Activated naive CD8-positive, alpha-beta T cell treated with anti-CD3 and anti-CD28 coated beads for 36 hours (primary cell): ENCODE data around the gene GLOD5. TPM values are rescaled to one million over a fixed set of nuclear protein-coding genes. Genes with fewer than 3 reads are reported as not detected.
"Not testable (repeated sequence)": the region's sequence is repeated elsewhere in the genome, so short reads cannot be mapped to it uniquely, and the experiment has no call there.

Experiments used
- DNase-seq: peaks from one replicate; pipeline ENCODE4 v3.0.0; 2021
- H3K27ac Mint-ChIP-seq: one replicate; pipeline ENCODE4 v1.8.0; 2022; ENCODE audit warnings: mild to moderate bottlenecking, moderate library complexity, mixed read lengths
- H3K27me3 Mint-ChIP-seq: one replicate; pipeline ENCODE4 v1.8.0; 2022; ENCODE audit warnings: mild to moderate bottlenecking, mixed read lengths
- H3K36me3 Mint-ChIP-seq: one replicate; pipeline ENCODE4 v1.8.0; 2021; ENCODE audit warnings: mild to moderate bottlenecking, mixed read lengths
- H3K4me1 Mint-ChIP-seq: one replicate; pipeline ENCODE4 v1.8.0; 2021; ENCODE audit warnings: mixed read lengths
- H3K4me3 Mint-ChIP-seq: one replicate; pipeline ENCODE4 v1.8.0; 2022; ENCODE audit warnings: mild to moderate bottlenecking, moderate library complexity, mixed read lengths
- H3K9me3 Mint-ChIP-seq: one replicate; pipeline ENCODE4 v1.8.0; 2022; ENCODE audit warnings: mixed read lengths
- total RNA-seq, 2 experiments: library from RNA; stranded (reverse); gene quantifications; one replicate each; pipeline ENCODE4 v1.2.3, GENCODE V29; 2021

The GLOD5 gene
- total RNA-seq, 2 experiments from 2014 or later, result not detected

DNA sequence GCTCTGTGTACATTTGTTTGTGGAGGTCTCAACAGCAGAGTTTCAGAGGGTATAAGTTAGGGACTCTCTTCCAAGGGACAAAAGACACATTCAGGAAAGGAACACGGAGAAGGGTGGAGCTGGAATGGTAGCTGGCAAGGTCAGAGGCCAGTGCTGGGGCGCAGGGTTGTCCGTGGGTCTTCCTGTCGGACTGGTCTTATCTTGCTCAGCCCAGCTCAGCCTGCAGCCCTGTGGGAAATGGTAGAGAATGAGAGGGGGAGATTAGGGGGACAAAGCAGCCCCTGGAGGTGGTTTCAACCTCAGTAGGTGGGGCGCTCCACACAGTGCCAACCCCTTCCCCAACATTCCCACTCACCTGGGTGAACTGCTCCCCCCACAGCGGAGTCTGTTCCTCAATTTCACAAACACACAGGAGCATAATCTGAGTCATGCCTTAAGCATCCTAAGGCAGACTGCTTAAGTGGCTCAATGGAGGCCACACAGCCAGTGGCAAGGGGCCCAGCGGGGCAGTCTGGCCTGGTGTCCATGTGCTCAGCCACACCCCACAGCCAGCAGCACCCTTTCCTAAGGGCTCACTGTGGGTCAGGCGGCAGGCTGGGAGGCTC lies 33.5 kb downstream of the GLOD5 start:
- no peak overlapping the region for H3K27ac Mint-ChIP-seq
- no peak for DNase-seq
- H3K9me3 Mint-ChIP-seq, result no peaks in the 10 kb centered on the region
- H3K4me3 Mint-ChIP-seq, result no peak overlapping the region
- H3K4me1 Mint-ChIP-seq, result no peaks in the 10 kb centered on the region
- no peaks in the 10 kb centered on the region for H3K27me3 Mint-ChIP-seq
- H3K36me3 Mint-ChIP-seq, result no peaks in the 10 kb centered on the region

GRCh38 chrX:48798318-48798717 lies 36.8 kb downstream of the GLOD5 start:
- DNase-seq, result no peak
- no peaks in the 10 kb centered on the region for H3K27me3 Mint-ChIP-seq
- peaks cover 4% of the 10 kb centered on the region for H3K4me1 Mint-ChIP-seq
- H3K9me3 Mint-ChIP-seq, result no peaks in the 10 kb centered on the region
- H3K27ac Mint-ChIP-seq, result no peak overlapping the region
- peaks cover 2% of the 10 kb centered on the region for H3K36me3 Mint-ChIP-seq
- no peak overlapping the region for H3K4me3 Mint-ChIP-seq

DNA sequence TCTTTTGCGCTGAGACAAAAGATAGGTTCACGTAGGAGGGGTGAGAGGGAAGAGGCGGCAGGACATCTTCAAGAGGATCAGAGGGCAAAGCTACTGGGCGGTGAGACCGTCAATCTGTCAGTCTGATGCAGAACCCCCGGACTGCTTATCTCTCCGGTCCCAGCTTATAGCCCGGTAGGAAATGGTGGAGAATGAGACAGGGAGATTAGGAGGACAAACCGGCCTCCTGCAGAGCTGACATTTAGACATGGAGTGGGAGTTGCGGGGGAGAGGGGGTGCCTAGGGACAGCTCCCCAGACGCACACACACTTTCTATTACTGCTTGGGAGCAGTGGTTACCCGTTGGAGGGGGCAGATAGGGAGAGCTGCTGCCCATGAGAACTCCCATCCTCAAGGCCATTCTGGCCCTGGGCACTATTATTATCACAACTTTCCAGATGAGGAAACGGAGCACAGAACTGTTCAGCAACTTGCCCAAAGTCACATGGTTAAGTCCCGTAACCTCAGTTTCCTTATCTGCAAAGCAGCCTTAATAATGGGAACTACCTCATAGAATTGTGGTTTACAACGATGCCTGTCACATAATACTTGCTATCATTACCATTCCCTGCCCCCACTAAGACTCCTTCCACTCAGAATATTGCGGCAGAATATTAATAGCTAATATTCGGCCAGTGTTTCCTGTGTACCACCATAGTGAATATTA lies 39.2 kb downstream of the GLOD5 start:
- H3K4me1 Mint-ChIP-seq, result peaks cover 5% of the 10 kb centered on the region
- peak overlapping the region; percentile 91 for H3K4me3 Mint-ChIP-seq
- DNase-seq, result no peak
- H3K9me3 Mint-ChIP-seq, result no peaks in the 10 kb centered on the region
- H3K27ac Mint-ChIP-seq, result peak overlapping the region; percentile 98
- H3K36me3 Mint-ChIP-seq, result peaks cover 3% of the 10 kb centered on the region
- H3K27me3 Mint-ChIP-seq, result no peaks in the 10 kb centered on the region

DNA sequence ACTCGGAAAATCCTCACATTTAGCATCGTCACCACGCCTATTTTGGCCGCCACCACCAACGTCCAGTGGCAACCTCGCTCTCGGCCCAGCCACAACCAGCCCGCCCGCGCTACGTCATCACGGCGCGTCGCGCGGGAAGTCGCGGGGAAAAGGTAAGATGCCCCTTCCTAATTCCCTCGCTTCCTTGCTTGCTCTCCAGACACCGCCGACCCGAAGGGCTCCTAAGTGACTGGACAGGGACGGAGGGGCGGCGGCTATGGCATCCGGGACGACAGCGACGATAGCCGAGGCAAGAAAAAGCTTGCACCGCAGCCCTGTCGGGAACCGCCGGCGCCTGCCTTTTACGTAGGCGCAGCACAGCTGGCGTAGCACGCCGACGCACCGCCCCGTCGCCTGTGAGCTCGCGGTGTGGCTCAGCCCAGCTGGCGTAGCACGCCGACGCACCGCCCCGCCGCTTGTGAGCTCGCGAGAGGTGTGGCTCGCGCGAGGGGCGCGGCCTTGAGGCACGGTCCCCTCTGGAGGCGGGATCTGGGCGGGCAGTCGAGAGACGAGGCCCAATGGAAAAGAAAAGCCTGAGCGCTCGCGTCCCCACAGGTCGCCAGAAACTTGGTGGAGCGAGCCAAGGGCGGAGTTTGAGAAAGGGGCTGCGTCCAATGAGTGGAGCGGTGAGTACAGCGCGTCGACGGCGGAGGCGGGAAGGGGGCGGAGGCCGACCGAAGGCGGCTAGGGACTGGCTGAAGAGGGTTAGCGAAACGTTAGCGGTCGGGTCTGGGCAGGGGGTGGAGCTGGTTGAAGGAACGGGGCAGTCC lies 39.9 kb downstream of the GLOD5 start, which contains the start of gene HDAC6:
TSS of gene HDAC6 (plus strand) at position 788 of the 809 bp plus-strand sequence. CDS start 626 bp downstream, outside the sequence.
- Mint-ChIP-seq H3K27me3 (no peaks in the 10 kb centered on the region), H3K4me3 (peak within 1 kb of the TSS; percentile 91), H3K36me3 (peaks cover 3% of the 10 kb centered on the region), H3K27ac (peak within 1 kb of the TSS; percentile 98), H3K4me1 (peaks cover 9% of the 10 kb centered on the region), H3K9me3 (no peaks in the 10 kb centered on the region)
- DNase-seq, result peak; percentile 96

GRCh38 chrX:48802089-48802904 lies 40.8 kb downstream of the GLOD5 start:
- no peaks in the 10 kb centered on the region for H3K27me3 Mint-ChIP-seq
- DNase-seq, result peak; percentile 74
- H3K9me3 Mint-ChIP-seq, result no peaks in the 10 kb centered on the region
- H3K4me1 Mint-ChIP-seq, result peaks cover 15% of the 10 kb centered on the region
- H3K4me3 Mint-ChIP-seq, result peak overlapping the region; percentile 91
- peaks cover 3% of the 10 kb centered on the region for H3K36me3 Mint-ChIP-seq
- H3K27ac Mint-ChIP-seq, result peak overlapping the region; percentile 98

DNA sequence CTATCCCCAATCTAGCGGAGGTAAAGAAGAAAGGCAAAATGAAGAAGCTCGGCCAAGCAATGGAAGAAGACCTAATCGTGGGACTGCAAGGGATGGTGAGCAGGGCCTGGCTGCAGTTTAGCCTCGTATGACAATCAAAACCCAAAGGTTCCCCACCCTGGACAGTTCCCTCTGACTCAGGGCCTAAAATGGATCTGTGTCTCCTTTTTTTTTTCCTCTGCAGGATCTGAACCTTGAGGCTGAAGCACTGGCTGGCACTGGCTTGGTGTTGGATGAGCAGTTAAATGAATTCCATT lies 41.3 kb downstream of the GLOD5 start:
- H3K9me3 Mint-ChIP-seq, result no peaks in the 10 kb centered on the region
- no peak for DNase-seq
- no peaks in the 10 kb centered on the region for H3K27me3 Mint-ChIP-seq
- peaks cover 3% of the 10 kb centered on the region for H3K36me3 Mint-ChIP-seq
- H3K27ac Mint-ChIP-seq, result peak overlapping the region; percentile 98
- peaks cover 15% of the 10 kb centered on the region for H3K4me1 Mint-ChIP-seq
- peak overlapping the region; percentile 91 for H3K4me3 Mint-ChIP-seq

DNA sequence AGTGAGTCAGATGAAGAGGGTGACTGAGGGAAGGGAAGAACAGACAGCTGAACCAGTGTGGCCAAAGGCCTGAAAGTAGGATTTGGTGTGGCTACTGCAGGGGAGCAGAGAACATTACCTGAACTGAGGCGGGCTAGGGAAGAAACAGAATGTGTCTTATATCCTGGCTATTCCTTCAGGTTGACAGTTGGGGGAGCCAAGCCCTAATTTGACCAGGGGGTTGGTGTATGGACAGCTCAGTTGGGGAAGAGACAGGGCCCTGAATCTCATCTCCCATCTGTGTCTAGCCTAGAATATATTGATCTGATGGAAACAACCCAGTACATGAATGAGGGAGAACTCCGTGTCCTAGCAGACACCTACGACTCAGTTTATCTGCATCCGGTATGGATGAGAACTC lies 44.5 kb downstream of the GLOD5 start:
- Mint-ChIP-seq H3K4me3 (no peak overlapping the region), H3K9me3 (no peaks in the 10 kb centered on the region), H3K36me3 (peaks cover 3% of the 10 kb centered on the region), H3K27ac (no peak overlapping the region), H3K4me1 (peaks cover 11% of the 10 kb centered on the region), H3K27me3 (no peaks in the 10 kb centered on the region)
- no peak for DNase-seq

- H3K4me3 Mint-ChIP-seq, result no peak overlapping the region
- H3K27ac Mint-ChIP-seq, result no peak overlapping the region
- no peaks in the 10 kb centered on the region for H3K4me1 Mint-ChIP-seq
- no peak for DNase-seq
- H3K36me3 Mint-ChIP-seq, result peaks cover 2% of the 10 kb centered on the region
- no peaks in the 10 kb centered on the region for H3K9me3 Mint-ChIP-seq
- no peaks in the 10 kb centered on the region for H3K27me3 Mint-ChIP-seq
These were observed 52.1 kb downstream of the GLOD5 start for GRCh38 chrX:48813644-48814043.

DNA sequence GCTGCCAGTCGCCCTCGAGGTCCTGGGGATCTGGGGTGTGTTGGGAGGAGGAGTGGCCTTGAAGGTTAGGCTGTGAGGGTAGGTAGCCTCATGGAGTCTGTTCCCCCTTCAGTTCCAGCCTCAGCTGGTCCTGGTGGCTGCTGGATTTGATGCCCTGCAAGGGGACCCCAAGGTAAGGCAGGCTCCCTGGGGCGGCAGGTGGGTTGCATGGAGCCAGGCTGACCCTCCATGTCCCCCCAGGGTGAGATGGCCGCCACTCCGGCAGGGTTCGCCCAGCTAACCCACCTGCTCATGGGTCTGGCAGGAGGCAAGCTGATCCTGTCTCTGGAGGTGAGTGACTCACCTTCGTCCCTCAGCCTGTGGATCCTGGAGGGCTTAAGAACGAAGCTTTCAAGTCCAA lies 53.2 kb downstream of the GLOD5 start:
- Mint-ChIP-seq H3K27me3 (no peaks in the 10 kb centered on the region), H3K4me3 (no peak overlapping the region), H3K4me1 (no peaks in the 10 kb centered on the region), H3K9me3 (no peaks in the 10 kb centered on the region), H3K27ac (no peak overlapping the region), H3K36me3 (peaks cover 2% of the 10 kb centered on the region)
- no peak for DNase-seq

DNA sequence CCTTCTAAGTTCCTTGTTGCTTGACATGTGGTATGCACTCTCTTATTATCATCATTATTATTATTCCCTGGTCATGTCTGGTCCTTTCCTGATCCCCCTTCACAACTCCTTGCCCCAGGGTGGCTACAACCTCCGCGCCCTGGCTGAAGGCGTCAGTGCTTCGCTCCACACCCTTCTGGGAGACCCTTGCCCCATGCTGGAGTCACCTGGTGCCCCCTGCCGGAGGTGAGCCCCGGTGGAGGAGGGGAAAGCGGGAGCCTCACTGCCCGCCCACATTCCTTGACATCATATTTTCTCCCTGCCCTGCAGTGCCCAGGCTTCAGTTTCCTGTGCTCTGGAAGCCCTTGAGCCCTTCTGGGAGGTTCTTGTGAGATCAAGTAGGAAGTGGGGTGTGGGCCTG lies 53.7 kb downstream of the GLOD5 start:
- H3K36me3 Mint-ChIP-seq, result peaks cover 2% of the 10 kb centered on the region
- no peaks in the 10 kb centered on the region for H3K9me3 Mint-ChIP-seq
- no peaks in the 10 kb centered on the region for H3K27me3 Mint-ChIP-seq
- DNase-seq, result no peak
- H3K4me1 Mint-ChIP-seq, result no peaks in the 10 kb centered on the region
- H3K4me3 Mint-ChIP-seq, result no peak overlapping the region
- no peak overlapping the region for H3K27ac Mint-ChIP-seq

DNA sequence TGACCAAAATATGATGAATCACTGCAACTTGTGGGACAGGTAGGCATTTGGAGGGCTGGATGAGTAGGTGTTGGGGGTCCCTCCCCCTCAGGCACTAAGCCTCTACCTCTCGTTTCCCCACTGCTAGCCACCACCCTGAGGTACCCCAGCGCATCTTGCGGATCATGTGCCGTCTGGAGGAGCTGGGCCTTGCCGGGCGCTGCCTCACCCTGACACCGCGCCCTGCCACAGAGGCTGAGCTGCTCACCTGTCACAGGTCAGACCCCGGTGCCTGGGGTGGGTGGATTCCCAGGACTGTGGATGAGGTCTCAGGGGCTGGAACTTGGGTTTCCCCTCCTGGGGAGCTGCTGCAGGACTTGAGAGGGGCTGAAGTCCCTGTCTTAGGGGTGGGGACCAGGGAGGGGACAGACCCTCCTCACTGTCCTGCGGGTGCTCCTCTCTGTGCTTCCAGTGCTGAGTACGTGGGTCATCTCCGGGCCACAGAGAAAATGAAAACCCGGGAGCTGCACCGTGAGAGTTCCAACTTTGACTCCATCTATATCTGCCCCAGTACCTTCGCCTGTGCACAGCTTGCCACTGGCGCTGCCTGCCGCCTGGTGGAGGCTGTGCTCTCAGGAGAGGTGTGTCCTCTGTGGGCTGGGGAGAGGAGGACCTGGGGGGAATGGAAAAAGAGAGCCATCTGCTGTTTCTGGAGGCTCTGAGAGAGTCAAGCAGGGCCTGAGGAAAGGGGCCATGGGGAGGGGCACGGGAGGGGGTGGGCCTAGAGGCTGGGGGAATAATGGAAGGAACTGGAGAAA lies 54.7 kb downstream of the GLOD5 start:
- no peaks in the 10 kb centered on the region for H3K27me3 Mint-ChIP-seq
- H3K27ac Mint-ChIP-seq, result no peak overlapping the region
- DNase-seq, result no peak
- H3K9me3 Mint-ChIP-seq, result no peaks in the 10 kb centered on the region
- H3K4me3 Mint-ChIP-seq, result no peak overlapping the region
- no peaks in the 10 kb centered on the region for H3K4me1 Mint-ChIP-seq
- H3K36me3 Mint-ChIP-seq, result peaks cover 2% of the 10 kb centered on the region

- Mint-ChIP-seq H3K9me3 (no peaks in the 10 kb centered on the region), H3K4me1 (no peaks in the 10 kb centered on the region), H3K36me3 (peaks cover 2% of the 10 kb centered on the region), H3K4me3 (no peak overlapping the region), H3K27ac (no peak overlapping the region), H3K27me3 (no peaks in the 10 kb centered on the region)
- DNase-seq, result no peak
These were observed 56.6 kb downstream of the GLOD5 start for GRCh38 chrX:48818098-48818497.

DNA sequence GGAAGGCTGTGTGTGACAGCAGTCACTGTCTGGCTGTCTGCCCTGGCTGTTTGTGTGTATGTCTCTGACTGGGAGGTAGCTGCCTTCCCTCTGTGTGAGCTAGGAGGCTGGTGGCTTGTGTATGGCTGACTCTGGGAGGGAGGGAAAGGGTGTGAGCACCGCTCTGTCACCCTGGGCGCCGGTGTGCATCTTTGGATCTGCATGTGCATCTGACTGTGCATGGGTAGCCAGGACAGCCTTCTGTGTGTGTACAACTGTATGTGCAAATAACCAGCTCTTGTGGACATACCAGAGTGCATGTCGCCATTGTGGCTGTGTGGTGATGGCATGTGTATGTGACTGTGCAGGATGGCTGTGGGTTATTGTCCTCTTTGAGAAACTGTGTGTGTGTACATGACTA lies 57.3 kb downstream of the GLOD5 start:
- Mint-ChIP-seq H3K4me3 (no peak overlapping the region), H3K27ac (no peak overlapping the region), H3K9me3 (no peaks in the 10 kb centered on the region), H3K4me1 (no peaks in the 10 kb centered on the region), H3K27me3 (no peaks in the 10 kb centered on the region), H3K36me3 (peaks cover 5% of the 10 kb centered on the region)
- DNase-seq, result no peak

GRCh38 chrX:48819394-48819793 lies 57.8 kb downstream of the GLOD5 start:
- not testable (repeated sequence) for H3K27me3 Mint-ChIP-seq, H3K27ac Mint-ChIP-seq, H3K4me3 Mint-ChIP-seq, H3K9me3 Mint-ChIP-seq, H3K4me1 Mint-ChIP-seq, DNase-seq, H3K36me3 Mint-ChIP-seq
